GM18867 (cell line): ENCODE results near the gene TCERG1L.
"Not testable (repeated sequence)": the region's sequence is repeated elsewhere in the genome, so short reads cannot be mapped to it uniquely, and the experiment has no call there.

Experiments used
- ATAC-seq: cut with Tn5 transposase; IDR thresholded peaks from one replicate; pipeline ENCODE4 v1.9.1; 2021; ENCODE audit warnings: mild to moderate bottlenecking, moderate library complexity; ENCODE audit not compliant: unreplicated experiment

Gene TCERG1L

GRCh38 chr10:131250454-131251145 lies 60.9 kb downstream of the TCERG1L start:
- no peak for ATAC-seq

- ATAC-seq, result no peak
Measured at GRCh38 chr10:131249955-131250344, 61.6 kb downstream of the TCERG1L start.

GRCh38 chr10:131249238-131249954 lies 62.1 kb downstream of the TCERG1L start:
- ATAC-seq, result no peak

GRCh38 chr10:131248376-131249165 lies 63.0 kb downstream of the TCERG1L start:
- ATAC-seq, result no peak

- no peak for ATAC-seq
Measured at GRCh38 chr10:131247873-131248272, 63.6 kb downstream of the TCERG1L start.

- ATAC-seq, result no peak
Measured at GRCh38 chr10:131246775-131247174, 64.7 kb downstream of the TCERG1L start.

- ATAC-seq, result no peak
Measured at GRCh38 chr10:131246089-131246488, 65.4 kb downstream of the TCERG1L start.

- ATAC-seq, result no peak
Measured at GRCh38 chr10:131245475-131246059, 66.0 kb downstream of the TCERG1L start.

GRCh38 chr10:131244836-131245235 lies 66.7 kb downstream of the TCERG1L start:
- ATAC-seq, result no peak

- ATAC-seq, result no peak
Measured at GRCh38 chr10:131243076-131243475, 68.4 kb downstream of the TCERG1L start.

- ATAC-seq, result no peak
Measured at GRCh38 chr10:131242007-131242406, 69.5 kb downstream of the TCERG1L start.

GRCh38 chr10:131240691-131241090 lies 70.8 kb downstream of the TCERG1L start:
- no peak for ATAC-seq

GRCh38 chr10:131239926-131240325 lies 71.6 kb downstream of the TCERG1L start:
- ATAC-seq, result no peak

GRCh38 chr10:131239450-131239849 lies 72.1 kb downstream of the TCERG1L start:
- ATAC-seq, result no peak

- no peak for ATAC-seq
Measured at GRCh38 chr10:131238669-131239280, 72.7 kb downstream of the TCERG1L start.

- ATAC-seq, result no peak
Measured at GRCh38 chr10:131237991-131238651, 73.4 kb downstream of the TCERG1L start.

GRCh38 chr10:131234606-131235005 lies 76.9 kb downstream of the TCERG1L start:
- not testable (repeated sequence) for ATAC-seq

GRCh38 chr10:131233611-131234258 lies 77.8 kb downstream of the TCERG1L start:
- ATAC-seq, result no peak

GRCh38 chr10:131231965-131232541 lies 79.5 kb downstream of the TCERG1L start:
- no peak for ATAC-seq
